MCF 10A (cell line): ENCODE data around the gene DCST1. TPM values are rescaled to one million over a fixed set of nuclear protein-coding genes. Genes with fewer than 3 reads are reported as not detected.
A peak's percentile ranks its signal among the peaks of the same experiment; 100 is the strongest.

Source experiments
- BruUV-seq: library from RNA; stranded (reverse); fragments of 400-500 nt; replicated peaks from 2 replicates; lab custom pipeline; 2021; lab: Mats Ljungman, UMichigan
- CTCF ChIA-PET: fragments of 300-600 bp; sonication (Branson Sonifier 250); formaldehyde crosslinking; extraction: SDS; loops from one replicate; lab custom pipeline; 2021; ENCODE audit warnings: antibody characterized with exemption, inconsistent platforms; lab: Yijun Ruan, JAX
- POLR2A ChIA-PET: fragments of 300-600, 350-650 bp; sonication (Branson Sonifier 250); formaldehyde crosslinking; extraction: SDS; loops from one replicate; lab custom pipeline; 2020; ENCODE audit warnings: antibody characterized with exemption, inconsistent platforms; lab: Yijun Ruan, JAX
- DNase-seq: peaks from one replicate; pipeline ENCODE4 v3.0.0-alpha.2; 2018; ENCODE audit not compliant: unreplicated experiment
- H3K27ac Mint-ChIP-seq: one replicate; pipeline ENCODE4 v1.8.0; 2022; ENCODE audit warnings: mild to moderate bottlenecking, low read depth, mixed read lengths; ENCODE audit not compliant: unreplicated experiment
- H3K27me3 Mint-ChIP-seq: one replicate; pipeline ENCODE4 v1.8.0; 2022; ENCODE audit warnings: mixed read lengths; ENCODE audit not compliant: insufficient read depth, unreplicated experiment
- H3K36me3 Mint-ChIP-seq: one replicate; pipeline ENCODE4 v1.8.0; 2022; ENCODE audit warnings: mild to moderate bottlenecking, moderate library complexity, mixed read lengths; ENCODE audit not compliant: insufficient read depth, unreplicated experiment
- H3K4me1 Mint-ChIP-seq: one replicate; pipeline ENCODE4 v1.8.0; 2022; ENCODE audit warnings: mixed read lengths; ENCODE audit not compliant: insufficient read depth, unreplicated experiment
- H3K4me3 Mint-ChIP-seq: one replicate; pipeline ENCODE4 v1.8.0; 2022; ENCODE audit warnings: mild to moderate bottlenecking, moderate library complexity, mixed read lengths; ENCODE audit not compliant: unreplicated experiment
- H3K9me3 Mint-ChIP-seq: one replicate; pipeline ENCODE4 v1.8.0; 2022; ENCODE audit warnings: mixed read lengths; ENCODE audit not compliant: unreplicated experiment
- intact Hi-C: fragments of 100-400 bp; cut with micrococcal nuclease; formaldehyde crosslinking; loops from 2 replicates; pipeline ENCODE4 v1.14.1; 2022
- total RNA-seq: library from RNA; stranded (reverse); gene quantifications from 2 replicates; pipeline ENCODE4 v1.2.3, GENCODE V29; 2022
- TF ChIP-seq, protein P1 (sequence below): fragments of 200-600 bp; IDR thresholded peaks from one replicate; pipeline ENCODE4 v1.8.0; 2022; ENCODE audit warnings: antibody characterized with exemption, mild to moderate bottlenecking; ENCODE audit not compliant: unreplicated experiment

Gene DCST1
- total RNA-seq, 1 experiment from 2014 or later = 0.21 TPM

DNA sequence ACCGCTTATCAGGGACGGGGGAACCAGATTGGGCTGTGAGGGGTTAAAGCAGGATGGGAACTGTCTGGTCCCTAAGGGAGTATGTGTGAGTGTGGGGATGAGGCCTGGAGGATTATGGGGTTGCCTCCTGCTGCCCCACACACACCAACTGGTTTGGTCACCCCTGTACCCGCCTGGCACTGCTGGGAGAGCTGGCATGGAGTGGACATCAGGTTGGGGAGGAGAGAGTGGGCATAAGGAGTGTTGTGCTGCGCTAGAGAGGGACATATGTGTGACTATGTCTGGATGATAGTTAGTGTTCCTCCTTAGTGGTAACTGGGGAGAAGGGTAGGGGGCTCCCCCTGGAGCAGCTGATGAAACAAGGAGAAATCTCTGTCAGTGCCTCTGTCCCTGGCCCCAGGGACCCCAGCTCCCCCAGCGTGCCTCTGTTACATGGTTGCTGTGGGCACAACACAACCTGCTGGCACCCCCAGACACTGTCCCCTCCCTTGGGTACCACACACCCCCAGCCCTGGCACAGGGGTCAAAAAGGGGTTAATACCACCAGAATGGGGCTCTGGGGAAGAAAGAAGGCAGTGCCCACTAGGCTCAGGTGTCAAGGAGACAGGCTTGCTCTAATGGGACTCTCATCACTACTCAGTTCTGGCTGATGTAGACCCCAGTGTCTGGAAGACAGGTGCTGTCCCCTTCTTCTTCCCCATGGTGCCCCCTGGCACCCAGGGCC is 29.1 kb upstream of the DCST1 start:
- Mint-ChIP-seq H3K36me3 (peaks cover 23% of the 10 kb centered on the region), H3K9me3 (no peaks in the 10 kb centered on the region), H3K4me3 (peak overlapping the region; percentile 90), H3K4me1 (peaks cover 64% of the 10 kb centered on the region), H3K27ac (peak overlapping the region; percentile 97), H3K27me3 (no peaks in the 10 kb centered on the region)
- intact Hi-C loops = loop anchor here (1.0 to 5.0 kb wide), 2 partner anchors 13 to 447 kb away; partner anchors contain the start of gene UBE2Q1
- TF ChIP-seq, protein P1, sequence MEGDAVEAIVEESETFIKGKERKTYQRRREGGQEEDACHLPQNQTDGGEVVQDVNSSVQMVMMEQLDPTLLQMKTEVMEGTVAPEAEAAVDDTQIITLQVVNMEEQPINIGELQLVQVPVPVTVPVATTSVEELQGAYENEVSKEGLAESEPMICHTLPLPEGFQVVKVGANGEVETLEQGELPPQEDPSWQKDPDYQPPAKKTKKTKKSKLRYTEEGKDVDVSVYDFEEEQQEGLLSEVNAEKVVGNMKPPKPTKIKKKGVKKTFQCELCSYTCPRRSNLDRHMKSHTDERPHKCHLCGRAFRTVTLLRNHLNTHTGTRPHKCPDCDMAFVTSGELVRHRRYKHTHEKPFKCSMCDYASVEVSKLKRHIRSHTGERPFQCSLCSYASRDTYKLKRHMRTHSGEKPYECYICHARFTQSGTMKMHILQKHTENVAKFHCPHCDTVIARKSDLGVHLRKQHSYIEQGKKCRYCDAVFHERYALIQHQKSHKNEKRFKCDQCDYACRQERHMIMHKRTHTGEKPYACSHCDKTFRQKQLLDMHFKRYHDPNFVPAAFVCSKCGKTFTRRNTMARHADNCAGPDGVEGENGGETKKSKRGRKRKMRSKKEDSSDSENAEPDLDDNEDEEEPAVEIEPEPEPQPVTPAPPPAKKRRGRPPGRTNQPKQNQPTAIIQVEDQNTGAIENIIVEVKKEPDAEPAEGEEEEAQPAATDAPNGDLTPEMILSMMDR = no peak
- POLR2A ChIA-PET = interaction anchor here (0.7 to 41.1 kb wide), 18 partner anchors 10 to 1042 kb away, joined by 3 to 1917 read pairs (median 5); partner anchors contain the start of genes ADAM15, CKS1B, DCST1 and DCST2
- TSS peak; percentile 53 for BruUV-seq
- peak; percentile 53 for DNase-seq
- CTCF ChIA-PET = interaction anchor here (0.6 to 2.5 kb wide), 17 partner anchors 8 to 80 kb away, joined by 3 to 24 read pairs (median 4); partner anchors contain the start of genes ADAM15, FLAD1, LENEP and PYGO2

DNA sequence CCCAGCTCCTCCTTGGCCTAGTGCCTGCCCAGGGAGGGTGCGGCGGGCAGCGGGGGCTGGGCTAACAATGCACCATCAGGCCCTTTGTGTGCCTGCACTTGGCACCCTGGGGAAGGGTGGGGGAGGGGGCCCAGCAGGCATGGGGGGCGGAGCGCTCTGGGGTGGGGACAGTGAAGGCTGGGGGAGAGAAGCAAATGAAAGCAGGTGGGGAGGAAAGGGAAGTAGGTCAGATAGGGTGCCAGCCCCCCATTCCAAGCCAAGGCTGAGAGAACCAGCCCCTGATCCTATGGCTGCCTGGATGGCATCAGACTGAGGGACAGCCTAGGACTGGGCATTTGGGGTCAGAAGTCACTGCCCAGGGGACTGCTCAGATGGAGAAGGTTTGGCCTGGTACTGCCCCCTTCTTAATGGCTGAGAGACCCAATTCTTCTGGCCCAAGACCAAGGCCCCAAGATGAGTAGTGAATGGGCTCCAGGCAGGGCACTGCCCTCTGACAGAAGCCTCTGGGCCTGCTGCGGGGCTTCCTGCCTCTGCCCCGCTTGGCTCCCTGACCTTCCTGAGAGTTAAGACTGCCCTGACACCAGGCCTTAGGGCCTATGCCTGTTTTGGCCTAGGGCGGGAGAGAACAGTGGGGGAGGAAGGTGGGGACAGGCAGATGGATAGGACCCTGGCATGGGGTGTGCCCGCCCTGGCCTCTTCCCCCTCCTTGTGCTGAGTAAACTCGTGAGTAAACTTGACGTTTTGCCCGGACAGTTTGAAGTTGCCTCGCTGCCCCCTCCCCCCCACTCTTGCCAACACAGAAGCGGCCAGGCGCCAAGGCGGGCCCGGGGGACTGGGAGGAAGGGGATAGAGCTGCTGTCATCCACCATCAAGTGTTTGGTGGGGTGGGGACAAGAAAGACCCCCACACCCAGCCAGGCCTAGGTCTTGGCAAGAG is 28.3 kb upstream of the DCST1 start:
- Mint-ChIP-seq H3K4me3 (peak overlapping the region; percentile 90), H3K36me3 (peaks cover 29% of the 10 kb centered on the region), H3K27me3 (no peaks in the 10 kb centered on the region), H3K27ac (peak overlapping the region; percentile 97), H3K9me3 (no peaks in the 10 kb centered on the region), H3K4me1 (peaks cover 63% of the 10 kb centered on the region)
- POLR2A ChIA-PET = interaction anchor here (0.6 to 41.1 kb wide), 14 partner anchors 11 to 1043 kb away, joined by 3 to 1917 read pairs (median 6); partner anchors contain the start of genes ADAM15, CKS1B, EFNA3 and FLAD1
- TF ChIP-seq, protein P1 = no peak
- no TSS peak for BruUV-seq
- CTCF ChIA-PET = interaction anchor here (0.8 to 2.5 kb wide), 14 partner anchors 9 to 80 kb away, joined by 3 to 24 read pairs (median 4); partner anchors contain the start of genes ADAM15 and PYGO2
- DNase-seq = peak; percentile 91
- intact Hi-C loops = no loop called here

DNA sequence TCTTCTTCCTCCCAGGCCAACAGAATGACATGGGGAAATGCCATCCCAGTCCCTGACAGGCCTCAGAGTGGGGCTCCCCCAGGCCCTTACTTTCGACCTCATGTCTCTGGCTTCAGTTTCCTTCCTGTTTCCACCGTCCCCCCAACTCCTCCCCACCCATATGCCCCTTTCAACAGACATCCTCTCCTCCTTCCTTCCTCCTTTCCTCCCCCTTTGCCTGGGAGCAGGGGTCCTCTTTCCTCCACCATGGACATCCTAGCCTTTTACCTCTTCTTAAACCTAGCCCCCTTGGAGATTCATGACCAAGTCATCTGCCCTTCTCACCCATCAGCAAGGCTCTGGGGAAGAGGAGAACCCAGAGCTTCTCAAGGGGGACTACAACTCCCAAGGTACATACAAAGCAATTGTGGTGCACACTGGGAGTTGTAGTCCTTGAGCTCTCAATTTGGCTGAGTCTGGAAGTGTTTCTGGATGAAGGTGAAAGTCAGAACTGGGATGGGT is 27.0 kb upstream of the DCST1 start:
- Mint-ChIP-seq H3K4me1 (peaks cover 69% of the 10 kb centered on the region), H3K36me3 (peaks cover 35% of the 10 kb centered on the region), H3K9me3 (no peaks in the 10 kb centered on the region), H3K27me3 (no peaks in the 10 kb centered on the region), H3K4me3 (peak overlapping the region; percentile 90), H3K27ac (peak overlapping the region; percentile 97)
- no peak for DNase-seq
- no TSS peak for BruUV-seq
- ChIA-PET POLR2A (interaction anchor here (0.6 to 41.1 kb wide), 6 partner anchors 9 to 44 kb away, joined by 3 to 1917 read pairs (median 10); partner anchors contain the start of genes ADAM15, CKS1B, FLAD1 and PBXIP1), CTCF (interaction anchor here (0.9 to 1.8 kb wide), 8 partner anchors 10 to 79 kb away, joined by 3 to 19 read pairs (median 4); partner anchors contain the start of genes ADAM15 and PYGO2)
- TF ChIP-seq, protein P1 = no peak
- intact Hi-C loops = no loop called here
